NCI-H2171 treated with DMSO at 0.1 percent for 48 hours (cell line): ENCODE data around the gene ZNF473.
"Not testable (repeated sequence)": the region's sequence is repeated elsewhere in the genome, so short reads cannot be mapped to it uniquely, and the experiment has no call there.

Source experiments
- DNase-seq: peaks from one replicate; lab custom pipeline; 2025; lab: John Stamatoyannopoulos, UW

The ZNF473 gene

DNA sequence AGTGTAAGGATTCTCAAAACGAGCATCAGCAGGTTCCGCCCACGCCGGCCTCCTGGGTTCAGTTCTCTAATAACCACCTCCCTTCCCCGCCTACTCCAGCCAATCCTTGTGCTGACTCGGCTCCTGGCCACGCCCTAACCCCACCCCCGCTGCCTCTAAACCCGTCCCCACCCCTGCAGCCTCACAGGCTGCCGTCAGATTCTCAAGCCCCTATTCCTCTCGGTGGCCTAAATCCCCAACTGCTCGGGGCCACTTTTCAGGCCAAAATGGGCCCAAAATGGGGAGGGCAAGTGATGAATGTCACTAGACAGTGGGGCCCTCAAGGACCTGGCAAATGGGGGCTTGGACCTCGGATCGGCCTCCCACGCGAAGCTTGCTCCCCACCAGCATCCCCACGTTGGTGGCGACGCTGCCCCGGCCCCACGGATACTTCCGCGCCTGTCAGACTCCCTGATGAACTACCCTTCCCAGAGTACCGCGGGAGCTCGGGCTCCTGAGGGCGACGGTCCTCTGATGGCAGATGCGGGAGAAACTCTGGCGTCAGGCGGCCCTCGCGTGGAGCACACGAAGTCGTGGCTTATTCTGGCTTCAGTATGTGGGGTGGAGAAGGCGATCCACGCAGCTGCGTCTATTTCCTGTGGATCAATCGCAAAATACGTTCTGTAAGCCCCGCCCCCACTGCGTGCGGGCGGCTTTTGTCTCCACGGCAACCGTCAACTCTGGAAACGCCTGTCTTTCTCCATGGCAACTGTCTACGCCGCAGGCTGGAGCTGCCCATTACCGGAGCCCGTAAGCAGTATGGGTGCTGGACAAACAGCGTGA is 24.8 kb downstream of the ZNF473 start:
- DNase-seq = peak; percentile 68

DNA sequence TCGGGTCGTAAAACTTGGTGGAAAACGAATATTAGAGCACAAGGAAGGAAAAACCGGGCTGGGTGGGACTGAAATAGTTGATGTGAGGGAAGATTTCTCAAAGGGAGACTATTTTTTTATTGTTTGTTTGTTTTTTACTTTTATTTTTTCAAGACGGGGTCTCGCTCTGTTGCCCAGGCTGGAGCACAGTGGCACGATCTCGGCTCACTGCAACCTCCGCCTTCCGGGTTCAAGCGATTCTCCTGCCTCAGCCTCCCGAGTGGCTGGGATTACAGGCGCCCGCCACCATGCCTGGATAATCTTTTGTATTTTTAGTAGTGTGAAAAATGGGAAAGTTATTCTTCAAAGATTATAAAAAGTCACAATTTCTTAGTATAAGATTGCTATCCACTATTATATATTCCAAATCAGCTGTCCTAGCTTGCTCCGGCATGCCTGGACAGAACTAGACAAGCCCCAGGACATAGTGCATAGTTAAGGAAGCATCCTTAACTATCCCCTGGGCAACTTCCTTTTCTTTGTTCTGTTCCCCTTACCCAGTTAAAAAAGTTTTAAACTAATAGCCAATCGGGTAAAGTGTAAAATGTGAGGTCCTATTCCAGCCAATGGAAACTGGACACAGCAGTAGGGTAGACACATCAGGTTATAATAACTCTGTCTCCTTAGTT is 25.6 kb downstream of the ZNF473 start:
- DNase-seq = not testable (repeated sequence)

DNA sequence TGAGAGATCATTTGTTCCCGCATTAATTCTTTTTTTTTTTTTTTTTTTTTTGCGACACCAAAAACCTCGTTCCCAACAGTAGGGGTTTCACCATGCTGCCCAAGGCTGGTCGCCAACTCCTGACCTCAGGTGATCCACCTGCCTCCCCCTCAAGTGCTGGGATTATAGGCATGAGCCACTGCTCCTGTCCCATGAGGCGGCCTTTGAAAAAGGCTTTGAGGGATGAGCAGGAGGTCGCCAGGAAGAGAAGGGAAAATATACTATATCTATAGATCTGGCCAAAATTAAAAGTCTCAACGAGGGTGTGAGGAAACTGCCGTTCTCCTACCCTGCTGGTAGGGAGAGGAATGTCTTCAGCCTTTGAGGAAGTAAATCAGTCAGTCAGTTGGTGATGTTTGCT is 26.2 kb downstream of the ZNF473 start:
- DNase-seq = no peak

DNA sequence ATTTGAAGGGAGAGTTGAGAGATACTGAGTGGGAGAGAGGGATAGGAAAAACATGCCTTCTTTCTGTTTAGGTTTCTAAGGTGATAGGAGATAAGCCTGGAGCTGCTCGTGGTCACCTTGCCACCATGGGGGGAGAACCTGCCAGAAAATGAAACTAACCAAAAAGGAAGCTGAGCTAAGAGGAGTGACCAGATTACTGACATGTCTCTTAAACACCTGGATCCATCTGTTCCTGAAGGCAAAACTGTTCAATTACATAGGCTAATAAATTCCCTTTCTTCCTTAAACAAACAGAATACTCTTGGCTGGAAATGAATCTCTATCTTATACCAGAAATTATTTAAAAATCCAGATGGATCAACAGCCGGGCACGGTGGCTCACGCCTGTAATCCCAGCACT is 27.3 kb downstream of the ZNF473 start:
- no peak for DNase-seq

DNA sequence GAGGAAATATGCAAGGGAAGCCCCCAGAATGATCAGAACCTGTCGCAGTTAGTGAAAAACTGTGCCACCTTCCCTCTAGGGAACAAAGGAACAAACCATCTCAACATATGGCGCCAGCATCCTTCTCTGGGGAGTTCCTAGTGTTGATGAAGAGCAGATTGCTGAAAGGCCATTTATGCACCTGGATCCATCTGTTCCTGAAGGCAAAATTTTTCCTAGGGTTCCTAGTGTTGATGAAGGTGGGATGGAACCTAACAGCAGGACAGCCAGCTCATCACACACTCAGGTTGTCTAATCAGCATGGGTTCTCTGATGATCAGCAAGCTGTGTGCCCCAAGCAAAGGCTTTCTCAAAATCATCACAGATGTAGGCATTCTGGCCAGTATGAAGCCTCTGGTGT is 32.6 kb downstream of the ZNF473 start:
- DNase-seq = peak; percentile 21

DNA sequence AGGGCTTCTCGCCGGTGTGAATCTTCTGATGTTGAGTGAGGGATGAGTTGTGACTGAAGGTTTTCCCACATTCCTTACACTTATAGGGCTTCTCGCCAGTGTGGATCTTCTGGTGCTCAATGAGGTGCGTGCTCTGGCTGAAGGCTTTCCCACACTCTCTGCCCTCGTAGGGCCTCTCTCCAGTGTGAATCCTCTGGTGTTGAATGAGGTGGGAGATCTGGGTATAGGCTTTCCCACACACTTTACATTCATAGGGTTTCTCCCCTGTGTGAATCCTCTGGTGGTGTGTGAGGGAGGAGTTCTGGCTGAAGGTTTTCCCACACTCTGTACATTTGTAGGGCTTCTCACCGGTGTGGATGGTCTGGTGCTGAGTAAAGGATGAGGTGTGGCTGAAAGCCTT is 33.2 kb downstream of the ZNF473 start:
- no peak for DNase-seq

DNA sequence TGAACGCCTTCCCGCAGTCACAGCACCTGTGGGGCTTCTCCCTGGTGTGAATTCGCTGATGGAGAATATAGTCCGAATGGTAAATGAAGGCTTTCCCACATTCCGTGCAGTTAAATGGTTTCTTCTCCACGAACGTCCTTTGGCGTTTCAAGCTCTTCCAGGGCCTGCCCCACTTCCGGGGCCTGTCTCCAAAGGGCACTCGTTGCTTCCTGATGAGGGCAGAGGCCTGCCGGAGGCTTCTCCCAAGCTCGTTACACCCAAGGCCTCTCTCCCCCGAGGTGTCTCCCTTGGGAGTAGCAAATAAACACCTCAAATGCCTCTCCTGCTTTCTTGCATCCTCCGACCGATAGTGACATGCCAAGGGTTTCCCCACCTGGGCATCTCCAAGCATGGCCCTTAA is 34.3 kb downstream of the ZNF473 start:
- no peak for DNase-seq

DNA sequence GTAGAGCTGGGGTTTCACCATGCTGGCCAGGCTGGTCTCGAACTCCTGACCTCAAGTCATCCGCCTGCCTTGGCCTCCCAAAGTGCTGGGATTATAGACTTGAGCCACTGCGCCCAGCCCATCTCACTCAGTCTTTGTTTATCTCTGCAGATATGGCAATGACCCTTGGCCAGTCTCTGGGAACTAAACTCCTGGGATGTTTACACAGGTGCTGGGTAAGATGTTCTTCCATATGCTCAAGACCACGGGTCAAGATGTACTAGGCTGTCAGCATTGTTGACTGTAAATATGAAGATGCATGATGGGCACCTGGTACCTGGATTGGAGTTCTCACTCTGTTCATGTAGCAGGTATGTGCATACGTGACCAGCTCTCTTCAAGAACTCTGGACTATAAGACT is 35.8 kb downstream of the ZNF473 start:
- no peak for DNase-seq

DNA sequence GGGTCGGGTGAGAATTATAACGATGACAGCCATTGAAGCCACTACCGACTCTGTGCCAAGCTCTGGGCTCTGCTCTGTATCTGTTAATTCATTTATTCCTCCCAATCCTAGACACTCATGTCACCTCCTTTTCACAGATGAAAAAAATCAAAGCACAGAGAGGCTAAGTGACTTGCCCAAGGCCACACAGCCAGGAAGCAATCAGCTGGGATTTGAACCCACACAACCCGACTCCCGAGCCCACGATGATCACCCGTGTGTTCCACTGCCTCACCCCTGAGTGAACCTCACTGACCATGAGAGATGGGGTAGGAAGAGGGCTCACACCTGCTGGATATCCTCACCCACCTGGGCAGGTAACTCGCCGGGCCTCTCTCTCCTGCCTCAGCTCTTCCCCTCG is 40.1 kb downstream of the ZNF473 start:
- DNase-seq = no peak

DNA sequence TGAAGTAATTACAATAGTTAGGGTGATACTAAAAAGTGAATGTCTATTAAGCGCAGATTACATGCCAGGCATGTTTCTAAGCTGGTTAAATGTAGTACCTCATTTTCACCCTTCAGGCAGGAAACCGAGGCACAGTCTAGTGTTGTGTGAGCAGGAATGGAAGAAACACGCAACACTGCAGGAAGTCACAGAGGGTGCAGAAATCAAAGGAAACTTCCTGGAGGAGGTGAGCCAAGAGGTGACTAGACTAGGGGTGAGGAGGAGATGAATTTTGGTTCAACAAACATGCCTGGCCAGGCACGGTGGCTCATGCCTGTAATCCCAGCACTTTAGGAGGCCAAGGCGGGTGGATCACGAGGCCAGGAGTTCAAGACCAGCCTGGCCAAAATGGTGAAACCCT is 41.8 kb downstream of the ZNF473 start:
- DNase-seq = no peak

DNA sequence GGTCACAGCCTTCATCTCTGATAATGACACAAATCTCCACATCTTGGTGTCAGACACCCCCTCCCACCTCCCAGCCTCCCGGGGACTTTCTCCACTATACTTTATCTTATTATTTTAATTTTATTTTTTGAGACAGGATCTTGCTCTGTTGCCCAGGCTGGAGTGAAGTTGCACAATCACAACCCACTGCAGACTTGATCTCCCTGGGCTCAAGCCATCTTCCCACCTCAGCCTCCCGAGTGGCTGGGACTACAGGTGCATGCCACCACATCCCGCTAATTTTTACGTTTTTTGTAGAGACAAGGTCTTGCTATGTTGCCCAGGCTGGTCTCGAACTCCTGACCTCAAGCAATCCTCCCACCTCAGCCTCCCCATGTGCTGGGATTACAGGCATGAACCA is 42.6 kb downstream of the ZNF473 start:
- not testable (repeated sequence) for DNase-seq

DNA sequence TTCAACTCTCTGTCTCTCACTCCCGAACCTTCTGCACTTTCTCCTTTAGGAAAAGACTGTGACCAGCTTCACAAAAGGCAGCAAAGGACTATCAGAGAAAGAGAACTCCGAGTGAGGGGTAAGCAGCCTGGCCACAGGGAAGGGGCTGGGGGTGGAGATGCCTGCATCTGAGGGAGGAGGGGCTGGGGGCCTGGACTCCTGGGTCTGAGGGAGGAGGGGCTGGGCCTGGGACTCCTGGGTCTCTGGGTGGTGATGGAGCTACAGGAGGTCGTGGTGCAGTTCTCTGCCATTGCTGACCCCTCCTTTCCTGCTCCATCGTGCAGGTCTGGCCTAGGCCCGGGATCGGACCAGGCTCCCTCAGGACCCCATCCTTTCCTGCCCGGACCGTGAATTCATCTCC is 49.3 kb downstream of the ZNF473 start:
- DNase-seq = not testable (repeated sequence)

DNA sequence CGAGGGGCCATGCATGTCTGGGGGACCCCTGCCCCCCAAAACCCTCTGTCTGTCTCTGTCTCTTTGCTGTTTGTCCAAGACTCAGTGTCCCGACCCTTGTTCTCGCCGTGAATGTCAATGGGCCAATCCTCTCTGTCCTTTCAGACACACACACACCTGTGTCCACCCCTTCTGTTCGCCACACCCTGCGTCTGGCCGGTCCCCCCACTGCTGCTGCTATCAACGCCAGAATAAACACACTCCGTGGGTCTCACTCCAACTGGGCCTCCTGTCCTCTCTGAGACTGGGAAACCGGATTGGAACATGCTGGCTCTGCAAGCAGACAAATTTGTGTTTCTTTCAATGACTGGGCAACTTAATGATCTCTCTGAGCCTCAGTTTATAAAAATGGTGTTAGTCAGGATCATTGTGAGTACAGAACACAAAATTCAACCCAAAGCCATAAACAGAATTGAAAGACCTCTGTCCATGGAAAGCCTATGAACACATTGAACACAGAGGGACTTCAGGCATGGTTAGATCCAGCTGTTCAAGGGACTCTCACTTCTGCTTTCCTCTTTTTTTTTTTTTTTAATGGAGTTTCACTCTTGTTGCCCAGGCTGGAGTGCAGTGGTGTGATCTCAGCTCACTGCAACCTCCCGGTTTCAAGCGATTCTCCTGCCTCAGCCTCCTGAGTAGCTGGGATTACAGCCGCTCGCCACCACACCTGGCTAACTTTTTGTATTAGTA is 50.0 kb downstream of the ZNF473 start:
- DNase-seq = not testable (repeated sequence)

DNA sequence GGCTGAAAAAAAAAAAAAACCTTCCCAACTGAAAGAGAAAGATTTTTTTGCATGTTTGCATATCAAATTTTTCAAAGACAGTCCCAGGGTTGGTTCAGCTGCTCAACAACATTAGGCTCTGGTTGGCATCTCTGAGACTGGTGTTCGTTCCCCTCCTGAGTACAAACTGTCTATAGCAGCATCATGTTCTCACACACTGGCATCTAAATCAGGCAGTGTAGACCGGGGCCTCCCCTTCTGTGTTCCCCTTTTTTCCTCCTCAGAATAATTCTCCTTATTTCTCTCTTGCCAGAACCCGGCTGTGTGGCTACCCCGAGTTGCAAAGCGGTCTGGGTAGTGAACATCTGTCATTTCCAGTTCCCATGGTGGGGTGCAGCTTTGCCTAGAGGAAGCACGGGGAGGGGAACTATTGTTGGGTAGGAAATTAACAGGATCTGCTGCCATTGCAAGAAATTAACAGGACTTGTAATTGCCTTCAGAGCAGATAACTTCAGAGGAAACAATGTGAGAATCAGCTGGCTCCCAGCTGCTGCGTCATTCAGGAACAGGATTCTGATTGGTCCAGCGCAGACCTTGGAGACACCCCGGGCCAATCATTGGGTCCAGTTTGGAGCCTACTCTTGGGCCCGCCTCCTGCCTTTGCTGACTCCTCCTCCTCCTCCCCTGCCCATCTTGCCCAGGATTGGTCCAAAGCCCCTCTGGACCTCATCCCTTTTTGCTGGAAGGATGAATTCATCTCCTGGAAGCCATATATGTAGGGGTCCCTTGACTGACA is 51.0 kb downstream of the ZNF473 start:
- not testable (repeated sequence) for DNase-seq

DNA sequence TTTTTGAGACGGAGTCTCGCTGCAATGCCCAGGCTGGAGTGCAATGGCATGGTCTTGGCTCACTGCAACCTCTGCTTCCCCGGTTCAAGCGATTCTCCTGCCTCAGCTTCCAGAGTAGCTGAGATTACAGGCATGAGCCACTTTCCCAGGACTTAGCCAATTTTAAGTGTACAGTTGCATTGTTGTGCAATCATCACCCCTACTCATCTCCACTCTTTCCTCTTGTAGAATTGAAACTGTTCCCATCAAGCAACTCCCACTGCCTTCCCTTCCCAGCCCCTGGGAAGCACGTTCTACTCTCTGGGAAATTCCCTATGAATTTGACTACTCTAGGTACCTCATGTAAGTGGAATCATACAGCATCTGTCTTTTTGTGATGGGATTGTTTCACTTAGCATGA is 53.2 kb downstream of the ZNF473 start:
- DNase-seq = not testable (repeated sequence)

DNA sequence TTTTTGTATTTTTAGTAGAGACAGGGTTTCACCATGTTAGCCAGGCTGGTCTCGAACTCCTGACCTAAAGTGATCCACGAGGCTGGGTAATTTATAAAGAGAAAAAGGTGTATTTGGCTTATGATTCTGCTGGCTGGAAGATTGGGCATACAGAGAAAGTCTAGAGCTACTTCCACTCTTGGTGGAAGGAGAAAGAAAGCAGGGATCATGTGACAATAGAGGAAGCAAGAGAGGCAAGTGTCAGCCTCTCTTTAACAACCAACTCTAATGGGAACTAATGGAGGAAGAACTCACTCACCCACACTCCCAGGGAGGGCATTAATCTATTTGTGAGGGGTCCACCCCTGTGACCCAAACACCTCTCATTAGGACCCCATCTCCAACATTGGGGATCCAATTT is 58.6 kb downstream of the ZNF473 start:
- not testable (repeated sequence) for DNase-seq

DNA sequence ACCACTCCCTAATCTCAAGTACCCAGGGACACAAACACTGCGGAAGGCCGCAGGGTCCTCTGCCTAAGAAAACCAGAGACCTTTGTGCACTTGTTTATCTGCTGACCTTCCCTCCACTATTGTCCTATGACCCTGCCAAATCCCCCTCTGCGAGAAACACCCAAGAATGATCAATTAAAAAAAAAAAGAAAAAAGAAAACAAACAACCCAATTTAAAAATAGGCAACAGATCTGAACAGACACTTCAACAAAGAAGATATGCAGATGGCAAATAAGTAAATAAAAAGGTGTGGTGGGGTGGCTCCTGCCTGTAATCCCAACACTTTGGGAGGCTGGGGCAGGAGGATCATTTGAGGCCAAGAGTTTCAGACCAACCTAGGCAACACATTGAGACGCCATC is 61.3 kb downstream of the ZNF473 start:
- not testable (repeated sequence) for DNase-seq

DNA sequence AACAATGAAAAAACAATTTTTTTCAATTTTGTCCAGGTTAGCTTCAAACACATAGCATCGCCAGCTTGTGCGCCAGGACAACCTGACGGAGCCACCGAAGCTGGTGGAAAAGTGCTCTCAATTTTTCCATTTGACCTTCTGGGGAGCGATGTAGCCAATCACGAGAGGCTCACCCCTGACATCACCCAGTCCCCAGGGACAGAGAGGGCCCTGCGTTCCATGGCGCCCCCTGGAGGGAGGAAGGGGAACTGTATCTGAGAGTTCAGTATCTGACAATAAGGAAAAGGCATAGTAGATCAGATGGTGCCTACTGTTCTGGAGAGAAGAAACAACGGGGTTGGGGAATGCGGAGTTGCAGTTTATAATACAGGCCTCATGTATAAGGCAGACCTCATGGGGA is 64.9 kb downstream of the ZNF473 start:
- not testable (repeated sequence) for DNase-seq

DNA sequence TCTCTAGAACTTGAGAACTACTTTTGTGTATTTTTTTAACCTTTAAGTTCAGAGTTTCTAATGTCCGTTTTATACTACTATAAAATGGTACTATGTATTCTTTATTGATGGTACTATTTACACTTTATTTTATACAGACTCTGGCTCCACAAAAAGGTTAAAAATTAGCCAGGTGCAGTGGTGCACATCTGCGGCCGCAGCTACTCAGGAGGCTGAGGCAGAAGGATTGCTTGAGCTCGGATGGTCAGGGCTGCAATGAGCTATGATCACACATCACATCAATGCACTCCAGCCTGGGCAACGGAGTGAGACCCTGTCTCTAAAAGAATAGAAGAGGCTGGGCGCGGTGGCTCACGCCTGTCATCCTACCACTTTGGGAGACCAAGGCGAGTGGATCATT is 66.0 kb downstream of the ZNF473 start:
- not testable (repeated sequence) for DNase-seq

DNA sequence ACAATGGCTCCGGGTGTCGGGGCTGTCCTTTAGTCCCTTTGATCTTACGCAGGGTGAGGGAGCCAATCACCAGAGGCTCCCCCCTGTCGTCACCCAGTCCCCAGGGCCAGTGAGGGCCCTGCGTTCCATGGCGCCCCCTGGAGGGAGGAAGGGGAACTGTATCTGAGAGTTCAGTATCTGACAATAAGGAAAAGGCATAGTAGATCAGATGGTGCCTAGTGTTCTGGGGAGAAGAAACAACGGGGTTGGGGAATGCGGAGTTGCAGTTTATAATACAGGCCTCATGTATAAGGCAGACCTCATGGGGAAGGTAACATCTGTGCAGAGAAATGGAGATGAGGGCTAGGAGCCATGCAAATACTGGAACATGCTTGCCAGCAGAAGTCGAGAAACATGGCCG is 66.8 kb downstream of the ZNF473 start:
- DNase-seq = not testable (repeated sequence)

DNA sequence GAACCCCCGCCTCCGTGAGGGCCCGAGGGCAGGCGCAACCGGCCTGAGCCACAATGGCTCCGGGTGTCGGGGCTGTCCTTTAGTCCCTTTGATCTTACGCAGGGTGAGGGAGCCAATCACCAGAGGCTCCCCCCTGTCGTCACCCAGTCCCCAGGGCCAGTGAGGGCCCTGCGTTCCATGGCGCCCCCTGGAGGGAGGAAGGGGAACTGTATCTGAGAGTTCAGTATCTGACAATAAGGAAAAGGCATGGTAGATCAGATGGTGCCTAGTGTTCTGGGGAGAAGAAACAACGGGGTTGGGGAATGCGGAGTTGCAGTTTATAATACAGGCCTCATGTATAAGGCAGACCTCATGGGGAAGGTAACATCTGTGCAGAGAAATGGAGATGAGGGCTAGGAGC is 72.1 kb downstream of the ZNF473 start:
- DNase-seq = not testable (repeated sequence)

DNA sequence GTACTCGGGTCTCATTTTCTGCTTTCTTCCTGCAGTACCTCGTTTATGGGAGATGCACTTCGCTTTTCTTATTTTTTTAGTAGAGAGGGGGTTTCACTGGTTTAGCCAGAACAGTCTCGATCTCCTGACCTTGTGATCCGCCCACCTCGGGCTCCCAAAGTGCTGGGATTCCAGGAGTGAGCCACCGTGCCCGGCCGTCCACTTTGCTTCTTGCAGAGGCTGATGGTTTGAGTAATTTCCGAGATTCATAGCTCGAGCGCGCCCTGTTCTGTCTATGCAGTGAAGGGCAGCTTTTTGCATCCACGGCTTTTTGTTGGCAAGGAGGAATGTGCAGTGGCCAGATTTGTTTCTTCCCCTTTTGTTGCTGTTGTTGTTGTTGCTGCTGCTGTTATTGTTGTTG is 73.1 kb downstream of the ZNF473 start:
- DNase-seq = not testable (repeated sequence)
